Astrocyte (in vitro differentiated cells and primary cell): ENCODE data around the gene TBC1D24. TPM values are rescaled to one million over a fixed set of nuclear protein-coding genes. Genes with fewer than 3 reads are reported as not detected.
A peak's percentile ranks its signal among the peaks of the same experiment; 100 is the strongest.

Source experiments
- DNase-seq: peaks from one replicate; pipeline ENCODE4 v3.0.0-alpha.2; 2010; ENCODE audit warnings: low read depth
- FAIRE-seq: peaks from 2 replicates; lab custom pipeline; 2011; peaks lifted over from hg19 to GRCh38; lab: Jason Lieb, UNC
- H2AFZ ChIP-seq: 2 replicates; pipeline ENCODE4 v1.6.0; 2012; ENCODE audit warnings: low read depth, low read length, inconsistent platforms
- H3K27ac ChIP-seq: 2 replicates; pipeline ENCODE4 v1.5.1; 2011; ENCODE audit warnings: low read depth, low read length, inconsistent platforms
- H3K27me3 ChIP-seq: 2 replicates; pipeline ENCODE4 v1.6.0; 2011; ENCODE audit warnings: low read length, inconsistent platforms; ENCODE audit not compliant: insufficient read depth
- H3K36me3 ChIP-seq: 2 replicates; pipeline ENCODE4 v1.5.1; 2011; ENCODE audit warnings: low read length, inconsistent platforms; ENCODE audit not compliant: insufficient read depth
- H3K4me1 ChIP-seq: 2 replicates; pipeline ENCODE4 v1.5.1; 2011; ENCODE audit warnings: low read length, inconsistent platforms; ENCODE audit not compliant: insufficient read depth
- H3K4me2 ChIP-seq: 2 replicates; pipeline ENCODE4 v1.6.0; 2012; ENCODE audit warnings: low read length, inconsistent platforms
- H3K4me3 ChIP-seq: 2 replicates; pipeline ENCODE4 v1.5.1; 2011; ENCODE audit warnings: low read depth, mild to moderate bottlenecking, low read length, inconsistent platforms; ENCODE audit not compliant: insufficient read depth
- H3K79me2 ChIP-seq: 2 replicates; pipeline ENCODE4 v1.6.0; 2012; ENCODE audit warnings: mild to moderate bottlenecking, low read length, inconsistent platforms; ENCODE audit not compliant: insufficient read depth
- H3K9ac ChIP-seq: 2 replicates; pipeline ENCODE4 v1.6.0; 2012; ENCODE audit warnings: mild to moderate bottlenecking, low read length, inconsistent platforms
- H3K9me3 ChIP-seq: 2 replicates; pipeline ENCODE4 v1.5.1; 2012; ENCODE audit warnings: low read depth, mild to moderate bottlenecking, low read length, inconsistent platforms; ENCODE audit not compliant: insufficient read depth
- H4K20me1 ChIP-seq: 2 replicates; pipeline ENCODE4 v1.6.0; 2012; ENCODE audit warnings: low read length, inconsistent platforms; ENCODE audit not compliant: insufficient read depth
- H3K27ac Mint-ChIP-seq: one replicate; pipeline ENCODE4 v1.8.0; 2021; ENCODE audit warnings: mild to moderate bottlenecking, mixed read lengths; ENCODE audit not compliant: unreplicated experiment
- H3K27me3 Mint-ChIP-seq: one replicate; pipeline ENCODE4 v1.8.0; 2021; ENCODE audit warnings: low read depth, mixed read lengths; ENCODE audit not compliant: unreplicated experiment
- H3K36me3 Mint-ChIP-seq: one replicate; pipeline ENCODE4 v1.8.0; 2021; ENCODE audit warnings: low read depth, mixed read lengths; ENCODE audit not compliant: unreplicated experiment
- H3K4me1 Mint-ChIP-seq: one replicate; pipeline ENCODE4 v1.8.0; 2021; ENCODE audit warnings: low read depth, mixed read lengths; ENCODE audit not compliant: unreplicated experiment
- H3K4me3 Mint-ChIP-seq: one replicate; pipeline ENCODE4 v1.8.0; 2021; ENCODE audit warnings: mild to moderate bottlenecking, moderate library complexity, mixed read lengths; ENCODE audit not compliant: unreplicated experiment
- H3K9me3 Mint-ChIP-seq: one replicate; pipeline ENCODE4 v1.8.0; 2021; ENCODE audit warnings: mild to moderate bottlenecking, mixed read lengths; ENCODE audit not compliant: unreplicated experiment
- CTCF ChIP-seq: IDR thresholded peaks from 2 replicates; pipeline ENCODE4 v1.5.1; 2011; ENCODE audit warnings: low read depth, mild to moderate bottlenecking, inconsistent platforms, low read length, moderate library complexity; ENCODE audit not compliant: insufficient read depth
- EZH2 ChIP-seq: IDR thresholded peaks from 2 replicates; pipeline ENCODE4 v1.6.1; 2012; ENCODE audit warnings: mild to moderate bottlenecking, low read length, inconsistent platforms; ENCODE audit not compliant: insufficient read depth
- total RNA-seq: library from RNA; stranded (reverse); gene quantifications from 2 replicates; pipeline ENCODE4 v1.2.1, GENCODE V29; 2021

The TBC1D24 gene
- total RNA-seq, 1 donor from 2014 or later: 13.4 TPM

GRCh38 chr16:2520097-2520783 is 45.3 kb downstream of the TBC1D24 start, which contains the start of gene AMDHD2:
Gene AMDHD2, plus strand, starts transcription at chr16:2520371. Its CDS starts 88 bp downstream, at chr16:2520459.
- H4K20me1 ChIP-seq: peaks cover 74% of the 10 kb centered on the region
- peaks cover 34% of the 10 kb centered on the region for H3K4me1 ChIP-seq
- H3K27ac ChIP-seq: peak within 1 kb of the TSS; percentile 58
- no peak within 1 kb of the TSS for H2AFZ ChIP-seq
- FAIRE-seq (no peak), DNase-seq (peak; percentile 70)
- H3K9ac ChIP-seq: peak within 1 kb of the TSS; percentile 84
- peak within 1 kb of the TSS; percentile 67 for H3K4me3 ChIP-seq
- peaks cover 38% of the 10 kb centered on the region for H3K4me1 Mint-ChIP-seq
- no peaks in the 10 kb centered on the region for H3K9me3 ChIP-seq
- no peaks in the 10 kb centered on the region for H3K27me3 ChIP-seq
- H3K36me3 ChIP-seq: peaks cover 19% of the 10 kb centered on the region
- H3K36me3 Mint-ChIP-seq: peaks cover 16% of the 10 kb centered on the region
- H3K9me3 Mint-ChIP-seq: no peaks in the 10 kb centered on the region
- H3K27ac Mint-ChIP-seq: peak within 1 kb of the TSS; percentile 92
- H3K27me3 Mint-ChIP-seq: no peaks in the 10 kb centered on the region
- TF ChIP-seq CTCF (no peak), EZH2 (no peak)
- peak within 1 kb of the TSS; percentile 87 for H3K4me2 ChIP-seq
- H3K79me2 ChIP-seq: peaks cover 75% of the 10 kb centered on the region
- peak within 1 kb of the TSS; percentile 88 for H3K4me3 Mint-ChIP-seq

- TF ChIP-seq EZH2 (no peak), CTCF (no peak)
- peaks cover 31% of the 10 kb centered on the region for H3K4me1 Mint-ChIP-seq
- peak overlapping the region; percentile 89 for H3K27ac Mint-ChIP-seq
- no peaks in the 10 kb centered on the region for H3K9me3 Mint-ChIP-seq
- no peak for FAIRE-seq
- H3K27me3 Mint-ChIP-seq: no peaks in the 10 kb centered on the region
- H3K36me3 ChIP-seq: peaks cover 21% of the 10 kb centered on the region
- no peak overlapping the region for H2AFZ ChIP-seq
- peak overlapping the region; percentile 67 for H3K4me3 ChIP-seq
- peaks cover 66% of the 10 kb centered on the region for H4K20me1 ChIP-seq
- no peaks in the 10 kb centered on the region for H3K27me3 ChIP-seq
- H3K36me3 Mint-ChIP-seq: peaks cover 13% of the 10 kb centered on the region
- H3K79me2 ChIP-seq: peaks cover 68% of the 10 kb centered on the region
- no peaks in the 10 kb centered on the region for H3K9me3 ChIP-seq
- peak overlapping the region; percentile 33 for H3K27ac ChIP-seq
- H3K4me1 ChIP-seq: peaks cover 27% of the 10 kb centered on the region
- no peak for DNase-seq
- H3K4me2 ChIP-seq: peak overlapping the region; percentile 87
- H3K4me3 Mint-ChIP-seq: peak overlapping the region; percentile 88
- H3K9ac ChIP-seq: peak overlapping the region; percentile 84
These were observed 46.0 kb downstream of the TBC1D24 start for GRCh38 chr16:2520784-2521531.
